HG02798 (cell line): ENCODE results near the gene GRAMD1B.
"Not testable (repeated sequence)": the region's sequence is repeated elsewhere in the genome, so short reads cannot be mapped to it uniquely, and the experiment has no call there.

Experiments
- ATAC-seq: cut with Tn5 transposase; IDR thresholded peaks from one replicate; pipeline ENCODE4 v1.9.1; 2021; ENCODE audit warnings: mild to moderate bottlenecking; ENCODE audit not compliant: unreplicated experiment, poor library complexity

GRAMD1B gene

DNA sequence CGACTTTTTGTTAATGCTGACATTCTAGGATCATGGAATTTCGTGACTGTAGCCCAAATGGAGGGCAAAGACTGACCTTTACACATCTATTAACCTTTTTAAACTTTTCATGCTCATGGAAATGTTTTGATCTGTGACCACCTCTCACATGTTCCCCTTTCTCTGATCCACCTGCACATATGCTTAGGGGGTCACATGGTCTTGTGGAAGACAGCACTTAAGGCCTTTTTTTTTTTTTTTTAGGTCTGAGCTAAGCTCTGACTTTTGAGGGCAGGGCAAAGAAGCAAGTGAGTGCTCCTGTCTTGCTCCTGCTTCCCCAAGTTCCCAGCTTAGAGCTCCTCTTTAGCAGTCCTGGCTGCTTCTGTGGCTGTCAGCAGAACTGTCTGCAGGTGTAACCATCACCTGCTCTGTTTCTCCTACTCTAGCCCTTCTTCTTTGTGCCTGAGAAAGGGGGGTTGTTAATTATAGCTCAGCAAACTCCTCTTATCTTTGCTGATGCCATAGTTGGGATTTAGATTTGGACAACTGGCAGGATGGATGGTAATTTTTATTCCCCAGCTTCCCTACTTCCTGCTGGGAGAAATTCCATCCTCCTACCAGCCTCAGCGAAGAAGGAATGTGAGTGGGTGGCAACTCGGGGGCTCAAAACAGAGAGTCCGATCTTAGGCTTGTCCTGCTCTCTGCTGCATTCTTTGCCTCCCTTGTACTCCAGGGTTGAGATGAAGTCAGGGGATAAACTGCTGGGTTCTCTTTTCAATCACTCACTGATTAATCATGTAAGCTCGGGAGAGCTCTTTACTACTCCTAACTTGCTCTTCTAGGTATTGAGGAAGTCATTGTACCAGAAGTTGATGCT is 64.4 kb downstream of the GRAMD1B start:
- no peak for ATAC-seq

DNA sequence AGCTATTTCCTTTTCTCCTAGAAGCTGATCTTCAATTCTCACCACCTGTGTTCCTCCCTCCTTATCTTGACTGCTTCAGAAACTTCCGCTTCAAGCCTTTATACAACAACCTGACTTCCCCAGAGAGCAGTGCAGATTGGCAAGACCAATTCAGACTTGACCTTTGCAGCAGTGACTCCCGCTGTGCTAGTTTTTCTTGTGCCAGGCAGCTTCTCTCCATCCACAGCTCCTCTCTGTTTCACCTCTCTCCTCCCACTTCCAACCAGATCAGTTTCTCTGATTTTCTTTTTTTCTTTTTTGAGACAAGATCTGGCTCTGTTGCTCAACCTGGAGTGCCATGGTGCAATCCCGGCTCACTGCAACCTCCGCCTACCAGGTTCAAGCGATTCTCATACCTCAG is 74.3 kb downstream of the GRAMD1B start:
- ATAC-seq, result no peak

DNA sequence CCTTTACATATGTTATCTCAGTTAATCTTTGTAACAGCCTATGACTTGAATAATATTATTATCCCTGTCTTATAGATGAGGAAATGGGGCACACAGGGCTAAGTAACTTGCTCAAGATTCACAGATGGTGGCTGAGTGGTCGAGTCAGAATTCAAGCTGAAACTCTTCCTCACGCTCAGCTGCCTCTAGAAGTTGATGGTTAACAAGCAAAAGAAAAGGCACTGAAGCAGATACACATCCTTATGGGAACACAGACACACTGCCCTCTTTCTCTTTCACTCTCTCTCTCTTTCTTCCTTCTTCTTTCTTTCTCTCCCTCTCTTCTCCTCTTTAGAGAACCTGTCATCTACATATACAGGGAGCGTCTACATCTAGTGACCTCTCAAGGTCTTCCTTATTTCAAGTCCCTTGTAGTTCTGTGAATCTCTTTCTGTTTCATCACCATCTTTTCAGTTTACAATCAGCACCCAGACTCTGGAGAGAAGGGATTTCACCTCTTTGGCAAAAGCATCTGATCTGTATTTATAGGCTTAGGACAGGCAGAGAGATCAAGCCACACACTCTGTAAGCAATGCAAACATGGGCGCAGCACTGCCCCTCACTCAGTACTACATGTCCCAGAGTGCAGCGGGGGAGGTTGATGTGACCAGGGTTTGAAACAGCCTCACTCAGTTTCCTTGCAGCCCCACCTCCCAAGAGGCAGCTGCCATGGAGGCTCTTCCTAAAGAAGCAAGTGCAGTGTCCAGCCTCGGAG is 75.7 kb downstream of the GRAMD1B start:
- ATAC-seq, result peak; percentile 54

GRCh38 chr11:123507043-123507442 is 77.0 kb downstream of the GRAMD1B start:
- no peak for ATAC-seq

GRCh38 chr11:123509737-123510578 is 79.9 kb downstream of the GRAMD1B start:
- no peak for ATAC-seq

DNA sequence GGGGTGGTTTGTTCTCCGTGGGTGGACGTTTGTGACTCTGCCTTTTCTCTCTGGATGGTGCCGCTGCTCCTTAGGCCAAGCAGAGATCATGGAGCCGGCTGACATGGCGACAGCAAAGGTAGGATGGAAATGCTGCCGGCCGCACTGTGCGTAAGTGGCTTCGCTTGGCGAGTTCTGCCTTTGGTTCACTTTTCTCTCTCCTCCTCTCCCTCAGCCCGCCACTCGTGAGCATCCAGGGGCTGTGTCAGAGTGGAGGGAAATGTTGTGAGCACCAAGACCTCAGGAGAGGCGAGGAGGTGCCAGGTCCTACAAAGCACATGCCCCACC is 80.5 kb downstream of the GRAMD1B start:
- ATAC-seq, result no peak

GRCh38 chr11:123511037-123511870 is 81.2 kb downstream of the GRAMD1B start:
- ATAC-seq, result peak; percentile 87

DNA sequence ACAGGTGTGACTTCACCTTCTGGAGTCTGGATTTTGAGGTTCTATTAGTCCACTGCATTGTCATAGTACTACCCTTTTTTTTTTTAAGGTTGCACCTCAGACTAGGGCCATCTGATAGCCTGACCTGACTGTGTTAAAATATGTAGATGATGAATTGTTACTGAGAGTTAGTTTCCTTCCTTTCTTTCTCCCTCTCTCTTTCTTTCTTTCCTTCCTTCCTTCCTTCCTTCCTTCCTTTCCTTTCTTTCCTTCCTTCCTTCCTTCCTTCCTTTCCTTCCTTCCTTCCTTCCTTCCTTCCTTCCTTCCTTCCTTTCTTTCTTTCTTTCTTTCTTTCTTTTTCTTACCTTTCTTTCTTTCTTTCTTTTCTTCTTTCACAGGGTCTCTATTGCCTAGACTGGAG is 83.2 kb downstream of the GRAMD1B start:
- not testable (repeated sequence) for ATAC-seq

DNA sequence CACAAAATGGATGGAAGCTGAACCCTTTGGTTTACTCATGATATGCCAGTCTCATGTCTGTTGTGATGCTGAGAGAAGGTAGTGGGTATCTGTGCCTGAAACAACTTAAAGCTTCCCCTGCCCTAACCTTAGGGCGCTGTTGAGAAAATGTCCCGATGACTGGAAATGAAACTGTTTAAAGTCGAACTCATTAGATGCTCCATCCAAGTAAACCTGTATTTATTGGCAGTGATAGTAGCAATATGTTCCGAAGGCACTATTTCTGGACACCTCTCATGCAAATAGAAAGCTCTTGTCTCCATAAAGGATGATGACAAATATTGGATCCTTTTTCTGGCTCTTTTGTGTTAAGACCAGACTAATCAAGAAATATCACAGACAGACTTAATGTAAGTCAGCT is 86.2 kb downstream of the GRAMD1B start:
- ATAC-seq, result no peak

- peak; percentile 59 for ATAC-seq
Measured at GRCh38 chr11:123517559-123518364, 87.7 kb downstream of the GRAMD1B start.

- peak; percentile 61 for ATAC-seq
Measured at GRCh38 chr11:123518496-123519054, 88.5 kb downstream of the GRAMD1B start.

- ATAC-seq, result no peak
Measured at GRCh38 chr11:123519055-123519796, 89.2 kb downstream of the GRAMD1B start.

DNA sequence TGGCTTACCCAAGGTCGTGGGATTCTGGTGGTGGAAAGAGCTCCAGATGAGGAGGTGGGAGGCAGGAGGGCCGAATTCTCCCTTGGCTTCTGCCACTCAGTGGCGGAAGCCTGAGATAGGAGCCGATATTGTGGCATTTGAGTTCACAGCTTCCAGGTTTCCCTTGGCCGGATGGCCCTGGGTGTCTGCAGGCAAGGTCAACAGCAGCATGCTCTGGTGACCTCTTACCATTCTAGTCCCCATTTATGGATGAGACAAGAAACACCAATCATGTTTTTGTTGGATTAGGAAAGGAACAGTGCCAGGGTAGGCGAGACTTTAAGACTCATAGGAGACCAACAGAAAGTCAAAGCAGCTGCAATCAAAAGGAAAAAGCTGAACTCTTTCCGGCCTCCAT is 89.7 kb downstream of the GRAMD1B start:
- ATAC-seq, result no peak

- ATAC-seq, result not testable (repeated sequence)
Measured at GRCh38 chr11:123520476-123520875, 90.4 kb downstream of the GRAMD1B start.

GRCh38 chr11:123521001-123521400 is 90.9 kb downstream of the GRAMD1B start:
- ATAC-seq, result no peak

DNA sequence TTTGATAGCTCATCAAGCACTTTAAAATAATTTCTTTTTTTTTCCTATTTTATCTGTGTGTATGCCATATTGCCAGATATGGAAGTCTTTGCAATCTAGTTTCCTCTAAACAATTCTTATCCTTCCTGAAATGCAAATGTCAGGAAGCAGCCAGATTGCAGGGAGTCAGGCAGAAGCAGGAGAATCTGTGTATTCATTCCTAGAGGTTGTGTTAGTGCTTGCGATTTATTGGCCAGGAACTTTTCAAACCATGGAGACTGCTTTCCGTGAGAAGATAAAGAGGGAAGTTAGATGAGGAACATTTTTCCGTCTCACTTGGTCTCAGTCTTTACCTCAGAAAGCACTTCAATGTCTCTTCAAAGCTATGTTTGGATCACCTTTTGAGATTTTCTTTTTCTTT is 91.9 kb downstream of the GRAMD1B start:
- no peak for ATAC-seq

- ATAC-seq, result no peak
Measured at GRCh38 chr11:123523539-123523938, 93.5 kb downstream of the GRAMD1B start.

DNA sequence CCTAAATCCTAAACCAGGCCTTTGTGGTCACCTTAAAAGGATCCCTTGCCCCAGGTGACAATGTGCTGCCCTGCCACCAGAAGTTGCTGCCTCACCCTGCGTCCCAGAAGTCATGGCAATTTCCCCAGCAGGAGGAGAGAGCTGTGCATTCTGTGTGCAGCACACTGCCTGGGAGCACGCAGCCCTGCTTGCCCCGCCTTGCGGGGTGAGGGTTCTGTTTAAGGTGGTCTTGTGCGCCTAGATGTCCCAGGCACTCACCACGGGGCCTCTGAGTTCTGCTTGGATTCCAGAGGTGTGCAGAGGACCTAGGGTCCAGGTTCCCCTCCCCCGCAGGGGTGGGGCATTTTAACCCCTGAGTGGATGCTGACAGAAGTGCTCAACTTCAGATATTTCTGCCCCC is 95.0 kb downstream of the GRAMD1B start:
- no peak for ATAC-seq
